IPS DF 19.7 (cell line): ENCODE measurements around the gene SHFL.

Experiments used
- DNase-seq: peaks from one replicate; pipeline ENCODE4 v3.0.0-alpha.2; 2013; ENCODE audit warnings: low read depth, low spot score

Gene SHFL

DNA sequence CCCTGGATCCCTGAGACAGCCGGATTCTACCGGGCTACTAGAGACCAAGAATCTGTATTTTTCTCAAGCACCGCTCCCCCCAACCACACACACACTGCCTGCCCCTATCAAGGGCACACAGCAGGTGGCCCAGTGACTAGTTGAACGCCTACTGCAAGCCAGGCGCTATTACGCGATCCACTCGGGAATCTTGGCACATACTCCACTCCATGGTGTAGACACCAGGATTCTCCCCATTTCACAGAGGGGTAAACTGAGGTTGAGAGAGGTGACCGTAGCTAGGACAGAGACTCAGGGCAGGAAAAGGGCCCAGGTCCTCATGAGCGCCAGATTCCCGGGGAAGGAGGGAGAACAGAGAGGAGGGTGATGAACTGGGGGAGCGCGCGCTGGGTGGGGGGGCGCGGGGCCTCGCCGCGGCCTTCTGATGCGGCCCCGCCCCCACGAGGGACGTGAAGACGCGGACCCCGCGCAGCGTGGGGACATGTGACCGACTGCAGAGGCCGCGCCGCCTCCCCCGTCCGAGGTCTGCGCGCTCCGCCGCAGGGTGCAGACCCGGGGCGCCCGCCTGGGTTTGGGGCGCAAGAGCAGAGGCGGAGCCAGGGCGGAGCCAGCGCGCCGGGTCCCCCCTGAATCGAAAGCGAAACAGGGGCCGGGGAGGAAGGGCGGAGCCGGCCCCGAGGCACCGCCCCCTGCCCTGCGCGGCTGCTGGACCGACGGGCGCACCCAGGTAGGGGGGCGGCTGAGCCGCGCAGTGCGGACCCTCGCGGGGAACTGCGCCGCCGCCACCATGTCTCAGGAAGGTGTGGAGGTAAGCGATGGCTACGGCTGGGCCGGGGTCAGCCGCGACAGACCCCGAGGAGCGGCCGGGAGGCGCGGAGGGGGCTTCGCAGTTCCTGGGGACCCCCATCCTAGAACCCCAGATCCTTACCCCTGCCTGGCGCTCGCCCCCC, at the start of gene SHFL:
SHFL (plus strand) TSS at position 677 of the 950 bp plus-strand sequence; CDS start at position 788, 111 bp downstream.
- DNase-seq: no peak

DNA sequence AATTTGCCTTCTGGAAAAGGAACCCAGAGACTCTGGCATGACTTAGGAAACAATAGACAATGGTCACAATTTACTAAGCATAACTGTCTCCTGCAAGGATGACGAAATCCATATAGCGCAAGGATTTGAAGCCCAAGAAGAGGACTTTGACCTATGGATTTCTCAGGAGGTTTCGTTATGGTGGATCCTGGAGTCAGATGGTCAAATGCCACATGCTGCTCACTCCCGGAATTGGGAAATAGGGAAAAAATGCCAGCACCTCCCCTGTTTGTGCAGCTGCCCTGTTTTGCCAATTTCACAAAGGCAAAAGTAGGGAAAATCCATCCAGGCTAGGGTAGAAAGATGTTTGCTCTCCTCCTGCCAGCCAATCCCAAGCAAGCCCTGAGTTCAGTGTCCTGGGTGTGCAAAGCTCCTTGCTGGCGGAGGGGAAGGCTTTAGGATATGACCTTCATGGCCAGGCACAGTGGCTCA, 49.5 kb upstream of the SHFL start:
- no peak for DNase-seq

- DNase-seq: no peak
Measured at GRCh38 chr19:10037367-10037766, 48.8 kb upstream of the SHFL start.

GRCh38 chr19:10037809-10038208, 48.3 kb upstream of the SHFL start:
- no peak for DNase-seq

DNA sequence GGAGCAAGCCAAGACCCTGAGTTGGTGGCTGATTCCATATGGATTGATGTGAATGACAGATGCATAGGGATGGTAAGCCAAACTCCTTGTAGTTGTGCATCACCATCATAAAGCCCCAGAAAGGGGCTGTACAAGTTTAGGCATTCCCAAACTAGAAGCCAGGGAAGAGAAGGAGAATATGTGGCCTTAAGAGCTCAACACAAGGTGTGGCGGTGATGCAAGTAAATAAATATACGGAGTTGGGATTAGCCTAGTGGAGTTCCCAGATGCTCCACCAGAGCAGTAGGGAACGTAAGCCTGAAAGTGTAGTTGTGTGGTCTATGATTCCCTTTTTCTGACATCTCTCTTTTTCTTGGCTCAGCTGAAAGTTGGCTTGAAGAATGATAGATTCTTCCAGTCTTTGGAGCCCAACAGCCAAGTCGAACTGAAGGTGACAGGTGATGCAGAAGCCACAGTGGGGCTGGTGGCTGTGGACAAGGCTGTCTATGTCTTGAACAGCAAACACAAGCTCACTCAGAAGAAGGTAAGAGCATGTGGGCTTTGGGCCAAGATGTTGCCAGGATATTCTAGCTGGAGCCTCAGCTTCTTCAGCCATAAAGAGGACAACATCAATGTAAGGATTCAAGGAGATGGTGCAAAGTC, 42.7 kb upstream of the SHFL start:
- DNase-seq: no peak

DNA sequence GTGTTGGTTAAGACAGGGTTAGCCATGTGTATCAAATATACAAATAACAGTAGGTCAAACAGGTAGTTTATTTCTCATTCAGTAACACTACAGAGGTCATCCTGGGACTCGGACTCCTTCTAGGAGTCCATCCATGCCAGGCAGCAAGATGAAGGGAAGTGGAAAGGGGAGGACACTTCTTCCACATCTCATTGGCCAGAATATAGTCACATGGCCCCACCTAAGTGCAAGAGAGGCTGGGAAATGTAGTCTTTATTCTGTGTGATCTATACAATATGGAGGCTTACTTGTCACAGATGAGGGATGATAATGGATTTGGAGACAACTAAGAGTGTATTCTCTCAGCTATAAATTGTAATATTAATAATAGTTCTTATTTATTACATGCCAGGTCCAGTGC, 41.7 kb upstream of the SHFL start:
- no peak for DNase-seq

DNA sequence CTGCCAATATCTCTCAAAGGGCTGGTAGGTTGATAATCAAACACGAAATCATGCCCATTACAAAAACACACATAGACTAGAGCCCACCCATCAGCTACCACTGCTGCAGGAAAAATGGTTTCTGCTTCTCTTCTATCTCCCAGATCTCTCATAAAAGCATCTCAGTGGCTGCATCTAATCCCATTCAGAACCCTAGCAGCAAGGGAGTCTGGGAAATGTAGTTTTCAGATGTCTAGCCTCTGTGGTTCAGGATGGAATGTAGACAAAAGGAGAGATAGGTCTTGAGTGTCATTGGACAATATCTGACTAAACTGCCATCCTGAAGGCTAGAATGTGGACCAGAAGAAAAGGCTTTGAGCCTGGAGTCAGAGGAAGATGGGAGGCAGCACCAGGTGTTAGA, 40.7 kb upstream of the SHFL start:
- no peak for DNase-seq

DNA sequence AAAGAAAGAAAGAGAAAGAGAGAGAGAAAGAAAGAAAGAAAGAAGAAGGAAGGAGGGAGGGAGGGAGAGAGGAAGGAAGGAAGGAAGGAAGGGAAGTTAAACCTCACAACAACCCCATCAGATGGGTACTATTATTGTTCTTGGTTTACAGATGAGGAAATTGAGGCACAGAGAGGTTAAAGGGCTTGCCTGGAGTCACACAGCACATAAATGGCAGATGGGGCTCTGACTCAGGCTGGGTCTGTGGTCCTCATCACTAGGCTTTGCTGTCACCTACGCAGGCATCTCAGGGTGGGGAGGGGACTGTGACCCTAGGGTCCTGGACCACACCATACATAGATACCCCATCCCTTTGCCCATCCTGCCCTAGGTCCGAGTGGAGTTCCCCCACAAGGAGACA, 36.5 kb upstream of the SHFL start:
- no peak for DNase-seq

DNA sequence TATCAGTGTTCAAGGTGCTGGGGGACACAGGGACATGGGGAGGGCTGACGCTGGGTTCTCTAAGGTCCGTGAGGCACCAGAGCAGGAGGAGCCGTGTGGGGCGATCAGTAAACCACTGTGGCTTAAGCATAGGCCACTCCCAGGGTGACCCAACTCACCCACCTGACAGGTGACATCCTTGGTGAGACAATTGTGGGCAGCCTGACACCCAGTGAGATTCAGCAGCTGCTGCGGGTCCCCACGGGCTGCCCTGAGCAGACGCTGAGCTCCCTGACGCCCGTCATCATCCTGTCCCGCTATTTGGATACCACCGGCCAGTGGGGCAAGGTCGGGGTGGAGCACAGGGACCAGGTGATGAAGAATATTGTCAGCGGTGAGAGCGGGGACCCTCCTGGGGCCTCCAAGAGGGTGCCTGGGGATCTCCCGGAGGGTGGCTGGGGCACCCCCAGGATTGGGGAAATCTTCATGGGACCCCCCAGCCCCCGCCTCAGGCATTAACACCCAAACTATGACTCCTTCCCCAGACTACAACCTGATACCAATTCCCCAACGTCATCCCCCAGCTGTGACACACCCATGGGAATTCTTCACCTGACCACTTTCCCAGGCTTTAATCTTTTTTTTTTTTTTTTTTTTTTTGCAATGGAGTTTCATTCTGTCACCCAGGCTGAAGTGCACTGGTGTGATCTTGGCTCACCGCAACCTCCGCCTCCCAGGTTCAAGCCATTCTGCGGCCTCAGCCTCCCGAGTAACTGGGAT, 33.3 kb upstream of the SHFL start:
- no peak for DNase-seq

GRCh38 chr19:10061717-10062310, 24.3 kb upstream of the SHFL start:
- DNase-seq: no peak

DNA sequence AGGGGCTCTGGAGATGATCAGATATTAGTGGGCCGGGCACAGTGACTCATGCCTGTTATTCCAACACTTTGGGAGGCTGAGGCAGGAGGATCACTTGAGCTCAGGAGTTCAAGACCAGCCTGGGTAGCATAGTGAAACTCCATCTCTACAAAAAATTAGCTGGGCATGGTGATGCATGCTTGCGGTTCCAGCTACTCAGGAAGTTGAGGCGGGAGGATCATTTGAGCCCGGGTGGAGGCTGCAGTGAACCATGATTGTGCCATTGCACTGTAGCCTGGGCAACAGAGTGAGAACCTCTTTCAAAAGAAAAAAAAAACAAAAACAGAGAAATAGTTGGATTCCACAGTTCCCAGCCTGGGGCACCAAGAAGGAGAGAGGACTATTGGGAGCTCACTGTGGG, 17.9 kb upstream of the SHFL start:
- no peak for DNase-seq

DNA sequence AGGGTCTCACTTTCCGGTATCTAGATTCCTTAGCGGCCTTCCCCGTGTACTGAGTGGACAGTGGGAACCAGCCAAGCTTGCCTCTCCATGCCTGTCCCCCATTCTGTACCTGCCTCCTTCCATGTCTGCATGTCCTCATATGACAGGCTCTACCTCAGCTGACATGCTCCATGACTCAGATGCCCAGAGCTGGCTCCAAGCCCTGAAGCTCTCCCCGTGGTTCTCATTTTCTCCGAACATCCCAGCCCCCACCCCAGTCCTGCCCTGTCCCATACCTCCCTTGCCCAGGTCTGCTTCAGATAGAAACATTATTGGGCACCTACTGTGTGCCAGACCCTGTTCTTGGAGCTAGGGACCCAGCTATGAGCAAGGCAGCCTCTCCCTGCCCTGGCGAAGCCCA, 17.1 kb upstream of the SHFL start:
- DNase-seq: no peak

DNA sequence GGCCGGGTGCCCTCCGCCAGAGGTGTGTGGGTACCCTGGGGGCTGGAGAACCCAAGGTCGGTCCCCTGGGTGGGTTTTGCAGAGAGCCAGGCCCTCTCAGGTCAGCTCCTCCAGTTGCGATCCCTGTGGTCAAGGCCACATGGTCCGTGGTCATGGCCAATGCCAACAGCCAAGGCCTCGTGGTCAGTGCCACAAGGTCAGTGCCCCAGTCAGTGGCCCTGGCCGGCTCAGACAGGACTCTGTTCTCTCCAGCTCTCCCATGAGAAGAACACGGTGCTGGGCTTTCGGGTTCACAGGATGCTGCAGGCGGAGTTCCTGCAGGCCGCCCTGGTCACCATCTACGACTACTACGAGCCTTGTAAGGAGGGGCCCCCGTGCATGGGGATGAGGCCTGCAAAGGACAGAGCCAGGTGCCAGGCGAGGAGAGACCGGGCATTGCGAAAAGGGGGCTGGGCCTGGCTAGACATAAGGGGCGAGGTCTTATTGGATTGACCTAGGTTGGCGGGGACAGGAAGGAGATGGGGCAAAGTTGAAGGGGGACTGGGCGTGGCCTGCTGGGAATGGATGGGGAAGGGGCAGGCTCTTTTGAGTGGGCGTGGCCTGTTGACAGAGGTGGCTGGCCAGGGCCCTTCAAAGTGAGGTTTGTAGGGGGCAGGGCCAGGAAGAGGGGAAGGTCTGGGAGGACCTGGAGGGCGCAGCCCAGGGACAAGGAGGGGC, 15.2 kb upstream of the SHFL start:
- DNase-seq: no peak

GRCh38 chr19:10074153-10074552, 12.0 kb upstream of the SHFL start:
- no peak for DNase-seq

GRCh38 chr19:10076535-10076934, 9.6 kb upstream of the SHFL start:
- no peak for DNase-seq

DNA sequence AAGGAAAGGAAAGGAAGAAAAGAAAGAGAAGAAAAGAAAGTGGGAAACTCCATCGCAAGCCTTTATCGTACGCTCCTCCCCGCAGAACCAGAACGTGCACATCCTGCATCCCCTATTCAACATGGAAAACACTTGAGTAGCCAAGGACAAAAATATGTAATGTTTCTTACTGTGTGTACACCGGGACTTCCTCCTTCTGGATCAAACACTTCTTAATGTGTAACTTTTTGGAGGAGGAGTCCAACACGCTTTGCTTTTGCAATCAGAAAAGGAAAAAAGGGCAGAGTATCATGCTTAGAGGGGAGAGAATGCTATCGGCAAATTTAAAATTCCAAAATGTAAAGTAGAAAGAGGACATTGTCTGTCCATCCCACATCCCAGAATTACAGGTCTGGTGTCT, 7.8 kb upstream of the SHFL start:
- no peak for DNase-seq

DNA sequence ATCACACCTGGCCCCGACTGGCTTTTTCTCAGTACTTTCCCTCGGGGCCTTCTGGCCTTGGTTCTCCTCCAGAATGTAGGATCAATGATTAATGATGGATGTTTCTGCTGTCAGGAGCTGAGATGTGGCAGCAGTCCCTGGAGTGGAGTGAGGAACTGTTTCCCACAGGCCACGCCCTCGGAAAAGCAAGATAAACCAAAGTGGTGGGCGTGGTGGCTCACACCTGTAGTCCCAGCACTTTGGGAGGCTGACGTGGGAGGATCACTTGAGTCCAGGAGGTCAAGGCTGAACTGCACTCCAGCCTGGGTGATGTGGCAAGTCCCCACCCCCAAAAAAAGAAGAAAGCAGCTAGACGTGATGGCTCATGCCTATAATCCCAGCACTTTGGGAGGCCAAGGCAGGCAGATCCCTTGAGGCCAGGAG, 7.1 kb upstream of the SHFL start:
- DNase-seq: no peak

DNA sequence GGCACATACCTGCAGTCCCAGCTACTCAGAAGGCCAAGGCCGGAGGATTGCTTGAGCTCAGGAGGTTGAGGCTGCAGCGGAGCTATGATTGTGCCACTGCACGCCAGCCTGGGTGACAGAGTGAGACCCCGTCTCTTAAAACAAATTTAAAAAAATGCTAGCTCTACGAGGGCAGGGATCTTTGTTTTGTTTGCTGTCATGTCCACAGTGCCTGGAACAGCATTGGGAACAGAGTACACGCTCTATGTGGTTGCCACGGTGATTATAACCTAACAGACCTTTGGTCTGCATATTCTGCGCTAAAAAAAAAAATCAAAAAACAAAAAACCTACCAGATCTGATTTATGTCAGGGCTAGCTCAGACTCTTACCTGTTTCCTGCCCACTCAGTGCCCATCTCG, 2.2 kb upstream of the SHFL start:
- no peak for DNase-seq

DNA sequence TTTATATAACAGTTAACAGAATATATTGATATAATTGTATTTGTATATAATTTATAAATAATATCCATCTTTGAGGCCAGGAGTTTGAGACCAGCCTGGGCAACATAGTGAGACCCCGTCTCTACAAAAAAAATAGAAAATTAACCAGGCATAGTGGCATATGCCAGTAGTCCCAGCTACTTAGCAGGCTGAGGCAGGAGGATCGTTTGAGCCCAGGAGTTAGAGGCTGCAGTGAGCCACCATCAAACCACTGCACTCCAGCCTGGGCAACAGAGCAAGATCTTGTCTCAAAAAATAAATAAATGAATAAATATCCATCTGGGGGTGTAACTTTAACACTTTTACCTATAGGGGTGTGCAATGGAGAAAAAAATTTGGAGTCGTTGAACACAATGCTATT, 1.3 kb upstream of the SHFL start:
- no peak for DNase-seq

DNA sequence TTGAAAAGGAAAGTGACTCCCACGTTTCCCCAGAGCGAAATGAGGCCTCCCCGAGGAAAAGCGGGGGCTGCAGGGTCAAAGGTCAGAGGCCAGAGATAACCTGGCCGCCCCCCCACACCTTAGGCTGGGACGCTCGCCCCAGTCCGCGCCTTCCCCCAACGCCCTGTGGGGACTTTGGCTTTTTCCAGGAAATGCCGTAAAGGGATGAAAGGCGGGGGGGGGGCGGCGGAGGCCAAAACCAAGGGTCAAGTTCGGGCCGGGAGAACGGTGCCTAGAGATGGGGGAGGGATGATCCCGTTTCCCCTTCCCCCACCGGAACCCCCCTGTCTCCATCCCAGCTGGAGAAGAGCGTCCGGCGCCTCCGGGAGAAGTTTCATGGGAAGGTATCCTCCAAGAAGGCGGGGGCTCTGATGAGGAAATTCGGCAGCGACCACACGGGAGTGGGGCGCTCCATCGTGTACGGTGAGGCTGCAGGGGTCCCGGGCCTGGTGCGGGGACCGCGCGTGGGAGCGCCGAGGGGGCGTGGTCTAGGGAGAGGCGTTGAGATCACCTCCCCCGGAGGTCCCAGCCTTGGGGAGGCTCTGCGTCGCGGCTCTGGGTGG, 575 bp downstream of the SHFL start:
- no peak for DNase-seq
